Fibroblast of gingiva (primary cell): ENCODE measurements around the gene RAP2A.

Experiments used
- DNase-seq: peaks from one replicate; pipeline ENCODE4 v3.0.0-alpha.2; 2011; ENCODE audit warnings: low read depth

Gene RAP2A

GRCh38 chr13:97495678-97496077 is 61.7 kb downstream of the RAP2A start:
- DNase-seq = no peak

- no peak for DNase-seq
Measured at GRCh38 chr13:97496511-97496910, 62.5 kb downstream of the RAP2A start.

GRCh38 chr13:97497400-97497799 is 63.4 kb downstream of the RAP2A start:
- no peak for DNase-seq

GRCh38 chr13:97498419-97498818 is 64.5 kb downstream of the RAP2A start:
- DNase-seq = no peak

GRCh38 chr13:97499181-97499580 is 65.2 kb downstream of the RAP2A start:
- DNase-seq = no peak

- peak; percentile 34 for DNase-seq
Measured at GRCh38 chr13:97502181-97502580, 68.2 kb downstream of the RAP2A start.

- DNase-seq = no peak
Measured at GRCh38 chr13:97502706-97503105, 68.7 kb downstream of the RAP2A start.

GRCh38 chr13:97505017-97505416 is 71.0 kb downstream of the RAP2A start:
- no peak for DNase-seq

- DNase-seq = peak; percentile 72
Measured at GRCh38 chr13:97506511-97506910, 72.5 kb downstream of the RAP2A start.

GRCh38 chr13:97512732-97513131 is 78.8 kb downstream of the RAP2A start:
- no peak for DNase-seq

GRCh38 chr13:97515643-97516042 is 81.7 kb downstream of the RAP2A start:
- no peak for DNase-seq

- no peak for DNase-seq
Measured at GRCh38 chr13:97517967-97518366, 84.0 kb downstream of the RAP2A start.
